Measurements from ENCODE around the gene TNFRSF6B.

GRCh38 chr20:63698739-63699465 lies 2.5 kb downstream of the TNFRSF6B start:
- no peak for TF ChIP-seq CTCF (IDR thresholded peaks at IDR 0.05)
- TF ChIP-seq POLR2AphosphoS5 (IDR thresholded peaks at IDR 0.05) = peak in 1 of 3 donors; percentile 37
- TF ChIP-seq POLR2A (IDR thresholded peaks at IDR 0.05) = no peak
- TF ChIP-seq EP300 (IDR thresholded peaks at IDR 0.05) = no peak

All from suprapubic skin (tissue), 4 donors.